GM20431 (cell line): Measurements from ENCODE around the gene PTP4A2.

ENCODE experiments used
- in situ Hi-C: fragments of 300-500 bp; cut with MseI, MboI; formaldehyde crosslinking; loops from one replicate; pipeline ENCODE4 v1.15.0; 2020; ENCODE audit warnings: low sequenced_read_pairs; ENCODE audit not compliant: unreplicated experiment

PTP4A2 gene

DNA sequence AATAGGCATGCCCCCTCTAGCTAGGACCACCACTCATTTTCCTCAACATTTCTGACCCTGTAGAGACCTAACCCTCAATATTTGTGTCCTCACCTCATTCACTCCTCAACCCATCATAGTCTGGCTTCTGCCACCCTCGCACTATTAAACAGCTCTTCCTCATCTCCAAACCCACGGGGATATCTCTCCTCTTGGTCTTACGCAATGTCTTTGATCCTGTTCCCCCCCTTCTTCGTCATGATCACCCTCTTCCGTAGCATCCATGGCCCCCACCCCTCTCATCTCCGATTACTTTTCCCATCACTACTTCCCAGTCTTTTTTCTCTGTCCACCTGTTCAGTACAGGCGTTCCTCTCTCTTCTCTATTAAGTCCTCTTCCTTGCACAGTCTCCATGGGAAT lies 70.6 kb downstream of the PTP4A2 start:
- in situ Hi-C loops, result no loop called here

- in situ Hi-C loops, result no loop called here
Measured at GRCh38 chr1:31866450-31867032, 71.6 kb downstream of the PTP4A2 start.

GRCh38 chr1:31865728-31866449 lies 72.3 kb downstream of the PTP4A2 start:
- in situ Hi-C loops, result no loop called here

DNA sequence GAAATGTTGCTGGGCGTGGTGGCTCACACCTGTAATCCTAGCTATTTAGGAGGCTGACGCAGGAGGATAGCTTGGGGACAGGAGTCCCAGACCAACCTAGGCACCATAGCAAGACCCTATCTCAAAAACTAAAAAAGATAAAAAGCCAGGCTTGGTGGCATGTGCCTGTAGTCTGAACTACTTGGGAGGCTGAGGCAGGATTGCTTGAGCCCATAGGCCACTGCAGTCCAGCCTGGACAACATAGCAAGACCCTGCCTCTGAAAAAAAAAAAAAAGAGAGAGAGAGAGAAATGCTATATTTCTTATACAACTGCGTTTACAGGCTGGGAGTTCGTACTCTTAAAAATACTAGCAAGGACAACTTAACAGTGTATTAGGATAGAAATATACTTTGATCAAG lies 76.1 kb downstream of the PTP4A2 start:
- in situ Hi-C loops, result no loop called here

GRCh38 chr1:31861346-31861745 lies 76.8 kb downstream of the PTP4A2 start:
- in situ Hi-C loops, result no loop called here

DNA sequence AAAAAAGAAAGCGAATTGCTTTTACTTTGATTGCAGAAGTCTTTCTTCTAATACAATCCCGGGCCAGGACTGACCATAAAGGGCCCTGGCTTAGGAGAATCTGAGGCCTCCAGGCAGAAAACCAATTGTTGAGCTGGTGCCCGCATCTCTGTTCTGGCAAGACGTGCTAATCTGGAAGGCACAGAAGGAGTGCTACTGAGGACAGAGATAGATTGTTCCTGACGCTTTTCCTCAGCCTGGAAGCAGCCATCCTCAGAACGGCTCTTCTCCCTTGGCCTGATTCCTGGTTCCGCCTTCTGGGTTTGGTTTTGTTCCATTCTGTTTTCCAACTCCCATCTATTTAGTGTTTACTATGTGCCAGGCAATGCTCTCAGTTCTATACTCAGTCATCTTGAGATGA lies 77.6 kb downstream of the PTP4A2 start:
- in situ Hi-C loops, result no loop called here

- in situ Hi-C loops, result loop anchor here (10.0 kb wide), 1 partner anchor 105 kb away; no protein-coding TSS in a partner anchor
Measured at GRCh38 chr1:31859719-31860118, 78.4 kb downstream of the PTP4A2 start.

DNA sequence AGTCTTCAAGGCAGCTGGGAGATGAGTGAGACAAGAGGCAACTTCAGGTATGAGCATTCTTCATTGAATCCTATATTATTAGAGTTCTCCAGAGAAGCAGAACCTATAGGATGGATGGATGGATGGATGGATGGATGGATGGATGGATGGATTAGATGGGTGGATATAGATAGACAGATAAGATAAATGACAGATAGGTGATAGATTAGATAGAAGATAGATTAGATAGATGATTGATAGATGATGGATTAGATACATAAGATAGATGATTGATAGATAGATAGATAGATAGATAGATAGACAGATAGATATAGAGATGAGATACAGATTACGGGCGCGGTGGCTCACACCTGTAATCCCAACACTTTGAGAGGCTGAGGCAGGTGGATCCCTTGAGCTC lies 79.1 kb downstream of the PTP4A2 start:
- in situ Hi-C loops, result loop anchor here (10.0 kb wide), 1 partner anchor 106 kb away; no protein-coding TSS in a partner anchor

DNA sequence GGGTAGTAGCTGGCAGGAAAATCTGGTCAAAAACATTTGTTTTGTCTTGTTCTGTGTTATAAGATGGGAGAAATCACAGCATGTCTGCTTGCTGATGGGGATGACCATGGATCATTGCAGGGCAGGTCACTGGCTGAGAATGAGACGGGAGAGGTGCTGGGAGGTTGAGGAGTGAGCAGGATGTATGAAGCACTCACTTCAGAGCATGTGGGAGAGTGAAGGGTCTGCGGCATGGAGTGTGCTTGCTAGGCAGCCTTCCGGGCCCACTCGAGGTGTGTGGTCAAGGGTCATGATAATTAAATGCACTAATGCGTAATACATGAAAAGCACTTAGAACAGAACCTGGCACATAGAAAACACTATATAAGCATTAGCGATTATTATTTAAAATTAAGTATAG lies 80.3 kb downstream of the PTP4A2 start:
- in situ Hi-C loops, result loop anchor here (10.0 kb wide), 1 partner anchor 107 kb away; no protein-coding TSS in a partner anchor
